C4-2B (cell line): ENCODE measurements around the gene SLC35F3.

Experiments
- ZFX ChIP-seq: fragments of 450-650 bp; IDR thresholded peaks from 2 replicates; pipeline ENCODE4 v1.6.1; 2017
- TF ChIP-seq, protein P1 (sequence below): fragments of 450-650 bp; conservative IDR thresholded peaks from 2 replicates; pipeline ENCODE4 v1.5.1; 2017; ENCODE audit warnings: mild to moderate bottlenecking

DNA sequence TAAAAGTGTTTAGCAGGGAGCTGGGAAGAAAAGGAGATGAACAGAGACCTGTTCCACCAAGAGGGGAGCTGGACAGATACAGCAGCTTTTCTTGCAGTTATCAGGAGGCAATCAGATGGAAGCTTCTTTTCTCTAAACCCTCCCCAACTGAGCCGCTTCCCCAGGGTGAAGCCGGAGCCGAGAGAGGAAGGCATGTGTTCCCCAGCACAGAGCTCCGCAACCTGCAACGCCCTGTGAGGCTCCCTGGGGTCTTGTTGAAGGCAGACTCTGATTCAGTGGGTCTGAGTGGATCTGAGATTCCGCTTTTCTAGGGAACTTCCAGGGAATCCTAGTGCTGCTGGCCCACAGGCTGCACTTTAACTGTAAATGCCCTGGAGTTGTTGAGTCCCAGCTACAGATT lies 329.7 kb downstream of the SLC35F3 start:
- TF ChIP-seq, protein P1, sequence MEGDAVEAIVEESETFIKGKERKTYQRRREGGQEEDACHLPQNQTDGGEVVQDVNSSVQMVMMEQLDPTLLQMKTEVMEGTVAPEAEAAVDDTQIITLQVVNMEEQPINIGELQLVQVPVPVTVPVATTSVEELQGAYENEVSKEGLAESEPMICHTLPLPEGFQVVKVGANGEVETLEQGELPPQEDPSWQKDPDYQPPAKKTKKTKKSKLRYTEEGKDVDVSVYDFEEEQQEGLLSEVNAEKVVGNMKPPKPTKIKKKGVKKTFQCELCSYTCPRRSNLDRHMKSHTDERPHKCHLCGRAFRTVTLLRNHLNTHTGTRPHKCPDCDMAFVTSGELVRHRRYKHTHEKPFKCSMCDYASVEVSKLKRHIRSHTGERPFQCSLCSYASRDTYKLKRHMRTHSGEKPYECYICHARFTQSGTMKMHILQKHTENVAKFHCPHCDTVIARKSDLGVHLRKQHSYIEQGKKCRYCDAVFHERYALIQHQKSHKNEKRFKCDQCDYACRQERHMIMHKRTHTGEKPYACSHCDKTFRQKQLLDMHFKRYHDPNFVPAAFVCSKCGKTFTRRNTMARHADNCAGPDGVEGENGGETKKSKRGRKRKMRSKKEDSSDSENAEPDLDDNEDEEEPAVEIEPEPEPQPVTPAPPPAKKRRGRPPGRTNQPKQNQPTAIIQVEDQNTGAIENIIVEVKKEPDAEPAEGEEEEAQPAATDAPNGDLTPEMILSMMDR = no peak
- TF ChIP-seq ZFX = no peak
